ENCODE data around the gene MVD.

Gene MVD

GRCh38 chr16:88605186-88606147 lies 57.4 kb downstream of the MVD start:
- DNase-seq: no peak

DNA sequence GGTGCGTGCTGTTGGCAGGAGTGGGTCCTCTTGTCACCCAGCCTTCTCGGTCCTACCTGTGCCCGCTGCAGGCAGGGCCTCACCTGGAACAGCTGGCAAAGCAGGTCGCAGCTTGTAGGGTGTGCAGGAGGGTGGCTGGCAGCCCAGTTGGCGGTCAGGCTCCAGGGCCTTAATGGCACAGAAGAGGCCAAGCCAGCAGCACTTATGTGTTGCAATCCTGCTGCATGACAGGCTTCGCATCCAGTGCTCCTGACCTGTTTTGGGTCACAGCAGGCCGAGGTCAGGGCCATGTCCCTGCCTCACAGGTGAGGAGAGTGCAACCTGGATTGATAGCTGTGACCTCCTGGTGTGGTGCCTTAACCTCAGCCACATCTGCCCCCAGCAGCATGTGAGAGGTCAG lies 60.8 kb downstream of the MVD start:
- DNase-seq: no peak

Data from suppressor macrophage (primary cell).